ENCODE measurements around the gene RNLS.

RNLS gene

DNA sequence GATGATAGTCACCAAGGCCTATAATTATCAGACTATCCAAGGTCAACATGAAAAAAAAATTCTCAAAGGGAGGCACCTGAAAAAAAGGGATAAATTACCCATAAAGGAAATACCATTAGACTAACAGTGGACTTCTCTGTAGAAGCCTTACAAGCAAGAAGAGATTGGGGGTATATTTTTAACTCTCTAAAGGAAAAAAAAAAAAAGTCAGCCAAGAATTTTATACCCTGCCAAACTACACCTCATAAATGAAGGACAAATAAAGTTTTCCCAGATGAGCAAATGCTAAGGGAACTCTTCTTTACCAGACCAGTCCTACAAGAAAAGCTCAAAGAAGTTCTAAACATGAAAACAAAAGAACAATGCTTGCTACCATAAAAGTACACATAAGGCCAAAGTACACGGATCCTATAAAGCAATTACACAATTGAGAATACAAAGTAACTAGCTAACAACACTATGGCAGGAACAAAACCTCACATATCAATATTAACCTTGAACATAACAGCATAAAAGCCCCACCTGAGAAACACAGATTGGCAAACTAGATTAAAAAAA, 263.1 kb downstream of the RNLS start:
- H3K27me3 Mint-ChIP-seq (ENCODE audit: low read depth, poor library complexity): no peaks in the 10 kb centered on the region
- TF ChIP-seq, protein P1, sequence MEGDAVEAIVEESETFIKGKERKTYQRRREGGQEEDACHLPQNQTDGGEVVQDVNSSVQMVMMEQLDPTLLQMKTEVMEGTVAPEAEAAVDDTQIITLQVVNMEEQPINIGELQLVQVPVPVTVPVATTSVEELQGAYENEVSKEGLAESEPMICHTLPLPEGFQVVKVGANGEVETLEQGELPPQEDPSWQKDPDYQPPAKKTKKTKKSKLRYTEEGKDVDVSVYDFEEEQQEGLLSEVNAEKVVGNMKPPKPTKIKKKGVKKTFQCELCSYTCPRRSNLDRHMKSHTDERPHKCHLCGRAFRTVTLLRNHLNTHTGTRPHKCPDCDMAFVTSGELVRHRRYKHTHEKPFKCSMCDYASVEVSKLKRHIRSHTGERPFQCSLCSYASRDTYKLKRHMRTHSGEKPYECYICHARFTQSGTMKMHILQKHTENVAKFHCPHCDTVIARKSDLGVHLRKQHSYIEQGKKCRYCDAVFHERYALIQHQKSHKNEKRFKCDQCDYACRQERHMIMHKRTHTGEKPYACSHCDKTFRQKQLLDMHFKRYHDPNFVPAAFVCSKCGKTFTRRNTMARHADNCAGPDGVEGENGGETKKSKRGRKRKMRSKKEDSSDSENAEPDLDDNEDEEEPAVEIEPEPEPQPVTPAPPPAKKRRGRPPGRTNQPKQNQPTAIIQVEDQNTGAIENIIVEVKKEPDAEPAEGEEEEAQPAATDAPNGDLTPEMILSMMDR (IDR thresholded peaks at IDR 0.05): no peak
- no peak for DNase-seq
- peaks cover 9% of the 10 kb centered on the region for H3K4me1 Mint-ChIP-seq
- no peak overlapping the region for H3K27ac Mint-ChIP-seq
- peaks cover 22% of the 10 kb centered on the region for H3K36me3 Mint-ChIP-seq (ENCODE audit: low read depth)
- H3K4me3 Mint-ChIP-seq: no peak overlapping the region
- H3K9me3 Mint-ChIP-seq: peaks cover 63% of the 10 kb centered on the region

DNA sequence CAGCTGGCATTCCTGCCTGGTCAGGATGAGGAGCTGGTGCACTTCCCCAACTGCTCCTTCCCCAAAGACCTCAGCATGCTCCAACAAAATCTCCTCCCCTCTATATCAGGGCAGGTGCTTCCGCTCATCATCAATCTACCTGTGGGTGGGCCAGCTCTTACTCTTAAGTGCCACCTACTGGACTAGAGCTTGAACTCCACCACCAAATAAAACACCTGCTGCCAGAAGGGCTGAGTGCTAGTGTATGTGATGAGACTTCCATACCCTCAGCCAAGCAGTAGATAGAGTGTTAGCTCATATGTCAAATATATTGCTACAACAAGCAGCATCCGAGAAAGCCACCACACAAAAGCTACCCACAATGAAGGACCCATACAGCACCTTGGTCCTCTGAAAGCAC, 264.3 kb downstream of the RNLS start:
- H3K4me1 Mint-ChIP-seq: peaks cover 9% of the 10 kb centered on the region
- H3K9me3 Mint-ChIP-seq: peaks cover 59% of the 10 kb centered on the region
- TF ChIP-seq, protein P1 (IDR thresholded peaks at IDR 0.05): no peak
- DNase-seq: no peak
- H3K27me3 Mint-ChIP-seq (ENCODE audit: low read depth, poor library complexity): no peaks in the 10 kb centered on the region
- H3K36me3 Mint-ChIP-seq (ENCODE audit: low read depth): peaks cover 22% of the 10 kb centered on the region
- no peak overlapping the region for H3K27ac Mint-ChIP-seq
- no peak overlapping the region for H3K4me3 Mint-ChIP-seq

GRCh38 chr10:88317099-88317498, 266.0 kb downstream of the RNLS start:
- Mint-ChIP-seq H3K4me1 (peaks cover 9% of the 10 kb centered on the region), H3K27ac (no peak overlapping the region), H3K9me3 (peaks cover 45% of the 10 kb centered on the region), H3K36me3 (ENCODE audit: low read depth) (peaks cover 18% of the 10 kb centered on the region), H3K4me3 (no peak overlapping the region), H3K27me3 (ENCODE audit: low read depth, poor library complexity) (no peaks in the 10 kb centered on the region)
- TF ChIP-seq, protein P1 (IDR thresholded peaks at IDR 0.05): no peak
- no peak for DNase-seq

DNA sequence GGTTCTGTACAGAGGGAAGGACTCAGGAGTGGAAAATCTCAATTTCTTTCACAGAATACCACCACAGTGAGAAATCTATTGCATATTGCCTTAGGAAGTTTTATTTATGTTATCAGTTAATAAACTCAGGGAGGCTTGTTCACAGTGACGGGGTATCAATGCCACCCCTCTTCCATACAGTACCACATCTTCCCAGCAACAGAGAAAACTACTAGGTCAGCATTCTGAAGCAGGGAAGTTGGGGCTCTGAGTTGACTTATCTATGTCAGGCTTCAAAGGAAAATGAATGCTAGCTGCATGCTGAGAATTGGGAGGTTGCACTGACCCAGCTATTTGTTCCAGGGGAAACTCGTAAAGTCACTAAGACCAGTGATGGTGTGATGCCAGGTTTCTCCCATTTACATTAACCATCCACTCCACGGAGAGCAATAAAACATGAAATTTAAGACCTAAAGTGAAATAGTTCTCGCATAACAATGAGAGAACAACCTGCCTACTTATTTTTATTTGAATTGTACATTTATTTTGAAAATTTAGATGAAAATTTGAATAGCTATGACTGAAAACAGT, 266.7 kb downstream of the RNLS start:
- no peak overlapping the region for H3K27ac Mint-ChIP-seq
- peaks cover 38% of the 10 kb centered on the region for H3K9me3 Mint-ChIP-seq
- DNase-seq: no peak
- peaks cover 18% of the 10 kb centered on the region for H3K36me3 Mint-ChIP-seq (ENCODE audit: low read depth)
- TF ChIP-seq, protein P1 (IDR thresholded peaks at IDR 0.05): no peak
- no peaks in the 10 kb centered on the region for H3K27me3 Mint-ChIP-seq (ENCODE audit: low read depth, poor library complexity)
- no peak overlapping the region for H3K4me3 Mint-ChIP-seq
- H3K4me1 Mint-ChIP-seq: peaks cover 9% of the 10 kb centered on the region

DNA sequence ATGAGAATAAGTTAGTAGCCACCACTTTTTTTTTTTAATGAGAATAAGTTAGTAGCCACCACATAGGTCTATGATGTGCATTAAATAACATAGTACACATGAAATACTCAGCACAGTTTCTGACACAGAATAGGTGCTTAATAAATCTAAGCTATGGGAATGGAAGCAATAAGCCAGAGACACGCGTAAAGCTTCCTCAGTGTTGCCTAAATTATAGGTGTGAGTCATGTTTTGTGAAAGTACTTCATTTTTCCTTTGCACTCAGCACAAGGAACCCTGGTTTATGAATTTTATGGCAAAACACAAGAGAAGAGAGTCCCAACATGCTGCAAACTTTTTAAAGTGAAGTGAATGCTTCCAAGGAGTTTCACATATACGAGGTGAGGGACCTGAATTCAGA, 267.4 kb downstream of the RNLS start:
- H3K36me3 Mint-ChIP-seq (ENCODE audit: low read depth): peaks cover 18% of the 10 kb centered on the region
- peaks cover 9% of the 10 kb centered on the region for H3K4me1 Mint-ChIP-seq
- peaks cover 32% of the 10 kb centered on the region for H3K9me3 Mint-ChIP-seq
- TF ChIP-seq, protein P1 (IDR thresholded peaks at IDR 0.05): no peak
- H3K27ac Mint-ChIP-seq: no peak overlapping the region
- DNase-seq: no peak
- H3K4me3 Mint-ChIP-seq: no peak overlapping the region
- H3K27me3 Mint-ChIP-seq (ENCODE audit: low read depth, poor library complexity): no peaks in the 10 kb centered on the region

DNA sequence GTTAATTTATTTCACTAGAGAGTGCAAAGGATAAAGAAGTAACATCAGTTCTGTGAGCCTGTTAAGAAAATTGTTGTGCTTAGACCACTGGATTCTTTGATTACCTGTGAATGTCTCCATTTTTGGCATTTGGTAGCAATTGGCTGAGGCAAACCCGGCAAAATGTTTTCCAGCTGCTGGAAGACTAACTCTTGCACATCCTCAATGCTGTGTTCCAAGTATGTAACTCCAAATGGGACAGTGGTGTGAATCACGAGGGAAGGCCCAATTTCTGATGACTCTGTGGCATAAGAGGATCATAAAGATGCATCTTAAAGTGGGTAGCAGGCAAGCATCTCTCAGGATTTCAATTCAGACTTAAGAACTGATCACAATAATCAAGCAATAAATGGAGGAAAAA, 268.8 kb downstream of the RNLS start:
- Mint-ChIP-seq H3K4me1 (peaks cover 9% of the 10 kb centered on the region), H3K36me3 (ENCODE audit: low read depth) (peaks cover 6% of the 10 kb centered on the region), H3K9me3 (peaks cover 18% of the 10 kb centered on the region), H3K4me3 (no peak overlapping the region), H3K27ac (no peak overlapping the region), H3K27me3 (ENCODE audit: low read depth, poor library complexity) (no peaks in the 10 kb centered on the region)
- no peak for DNase-seq
- TF ChIP-seq, protein P1 (IDR thresholded peaks at IDR 0.05): no peak

All from nephron progenitor cell (in vitro differentiated cells).